NCI-H2171 treated with DMSO at 0.1 percent for 48 hours (cell line): ENCODE measurements around the gene SRGAP1.
"Not testable (repeated sequence)": the region's sequence is repeated elsewhere in the genome, so short reads cannot be mapped to it uniquely, and the experiment has no call there.

Experiments used
- DNase-seq: peaks from one replicate; lab custom pipeline; 2025; lab: John Stamatoyannopoulos, UW

The SRGAP1 gene

DNA sequence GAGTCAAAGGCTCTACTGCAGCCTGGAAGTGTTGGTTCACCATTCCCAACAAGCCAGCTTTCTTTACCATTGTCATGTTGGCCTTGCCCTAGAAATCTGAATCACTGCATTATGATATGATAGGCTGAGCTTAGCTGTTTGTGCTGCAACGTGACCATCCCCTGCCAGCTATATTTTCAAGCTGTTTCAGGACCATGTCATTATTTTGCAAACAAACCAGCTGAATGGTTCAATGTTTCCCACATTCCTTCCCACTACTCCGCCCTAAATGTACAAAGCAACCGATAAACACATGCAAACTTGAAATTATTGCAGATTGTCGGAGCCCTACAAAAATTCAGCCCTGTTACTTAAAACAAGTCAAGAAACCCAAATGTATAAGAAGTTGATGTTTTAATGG lies 241.5 kb downstream of the SRGAP1 start:
- no peak for DNase-seq

DNA sequence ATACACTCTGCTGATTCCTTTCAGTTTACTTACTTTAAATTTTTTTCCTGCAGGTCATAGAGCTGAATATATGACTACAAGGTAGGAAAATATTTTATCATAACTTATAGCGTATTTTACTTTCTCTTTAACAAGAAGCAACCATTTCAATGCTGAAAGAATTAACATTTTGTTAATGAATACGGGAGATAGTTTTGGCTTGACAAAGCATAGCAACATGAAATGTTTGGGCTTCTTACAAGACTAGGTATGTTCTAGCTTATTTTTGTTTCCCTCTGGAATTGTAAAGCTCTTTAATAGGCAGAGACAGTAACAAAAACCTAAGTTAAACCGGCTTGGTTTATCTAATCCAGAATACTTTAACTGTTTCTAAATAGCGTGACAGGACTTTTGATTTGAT lies 242.4 kb downstream of the SRGAP1 start:
- DNase-seq: no peak

DNA sequence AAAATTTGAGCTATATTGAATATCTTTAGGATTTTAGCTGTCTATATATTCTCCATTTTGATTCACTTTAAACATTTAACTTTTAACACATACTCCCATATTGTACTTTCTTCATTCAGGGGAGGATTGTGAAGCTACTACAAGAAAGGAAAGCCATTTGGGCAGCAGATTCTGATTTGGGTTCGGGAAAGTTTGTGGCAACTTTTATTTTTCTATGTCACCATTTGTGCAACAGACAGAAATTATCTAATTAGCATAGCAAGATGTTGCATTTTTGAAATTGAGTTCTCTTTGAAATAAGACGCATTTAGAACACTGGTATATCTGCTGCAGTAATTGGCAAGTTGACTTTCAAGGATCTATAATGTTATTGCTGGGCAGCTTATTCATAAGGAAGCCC lies 243.3 kb downstream of the SRGAP1 start:
- DNase-seq: no peak

DNA sequence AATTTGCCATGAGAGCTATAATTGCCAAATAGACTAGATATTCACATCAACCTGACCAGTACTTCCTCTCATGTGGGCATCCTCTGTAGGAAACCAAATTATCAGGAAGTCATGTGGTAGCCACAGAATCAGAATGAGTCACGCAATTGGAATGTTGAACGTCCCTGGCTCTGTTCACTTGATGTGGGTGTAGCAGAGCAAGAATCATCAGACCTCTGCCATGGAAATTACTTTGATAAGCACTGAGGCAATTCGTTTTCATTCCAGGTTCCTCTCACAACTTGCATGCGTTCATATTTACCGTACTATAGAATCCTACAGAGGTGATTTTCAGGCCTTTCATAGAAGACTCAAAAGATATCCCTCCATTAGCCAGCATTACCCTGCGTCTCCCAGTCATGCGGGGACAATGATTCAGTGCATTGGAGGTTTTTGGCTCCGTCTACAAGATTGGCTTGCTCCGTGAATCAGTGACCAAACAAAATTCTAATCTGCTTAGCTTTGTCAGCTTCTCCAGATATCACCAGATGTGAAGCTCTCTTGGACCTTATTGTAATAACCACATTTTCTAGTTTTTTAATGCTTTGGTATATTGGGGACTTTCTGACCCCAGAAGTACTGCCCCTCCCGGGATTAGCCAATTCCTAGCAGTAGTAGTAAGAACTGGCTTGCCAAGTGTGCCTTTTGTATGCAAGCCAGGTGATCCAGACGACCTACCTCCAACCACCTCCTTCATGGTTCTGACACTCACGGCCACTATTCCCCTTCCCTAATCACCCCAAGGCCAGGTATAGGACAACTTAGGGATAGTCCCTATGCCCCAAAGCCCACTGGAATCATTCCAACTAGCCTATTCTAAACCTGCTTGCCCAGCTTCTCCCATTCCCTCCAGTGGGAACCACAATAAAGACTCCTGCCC lies 244.2 kb downstream of the SRGAP1 start:
- DNase-seq: no peak

DNA sequence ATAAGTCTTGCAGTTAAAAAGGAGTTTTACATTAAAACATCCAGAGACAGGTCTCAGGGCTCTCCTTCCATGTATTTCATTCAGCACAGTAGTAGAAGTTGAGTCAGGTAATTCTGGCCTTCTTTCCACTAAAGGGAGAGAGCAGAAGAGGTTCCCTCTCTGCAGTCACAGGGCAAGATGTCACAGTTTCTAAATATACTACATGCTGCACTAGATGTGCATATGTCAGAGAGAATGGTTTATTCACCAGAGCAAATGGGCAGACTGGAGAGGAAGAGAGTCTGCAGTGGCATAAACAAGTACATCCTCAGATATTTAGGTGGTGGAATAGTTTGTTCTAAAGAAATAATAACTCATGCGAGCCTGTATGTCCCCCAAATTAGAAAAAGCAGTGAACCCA lies 245.5 kb downstream of the SRGAP1 start:
- DNase-seq: no peak

DNA sequence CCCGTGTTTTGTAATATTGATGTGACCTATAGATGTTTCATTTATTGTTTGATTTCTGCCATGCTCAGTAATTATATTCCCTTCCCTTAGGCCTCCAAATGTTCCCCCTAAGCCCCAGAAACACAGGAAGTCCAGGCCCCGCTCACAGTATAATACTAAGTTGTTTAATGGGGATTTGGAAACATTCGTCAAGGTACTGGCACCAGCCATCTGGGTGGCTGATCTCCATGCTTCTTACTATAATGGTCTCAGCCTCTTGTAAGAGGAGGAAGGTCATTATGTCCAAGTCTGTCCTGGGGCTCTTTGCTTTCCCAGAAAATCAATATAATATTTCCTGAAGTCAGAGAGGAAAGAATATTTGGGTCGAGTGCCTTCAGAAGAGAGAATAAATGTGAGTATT lies 246.7 kb downstream of the SRGAP1 start:
- DNase-seq: no peak

DNA sequence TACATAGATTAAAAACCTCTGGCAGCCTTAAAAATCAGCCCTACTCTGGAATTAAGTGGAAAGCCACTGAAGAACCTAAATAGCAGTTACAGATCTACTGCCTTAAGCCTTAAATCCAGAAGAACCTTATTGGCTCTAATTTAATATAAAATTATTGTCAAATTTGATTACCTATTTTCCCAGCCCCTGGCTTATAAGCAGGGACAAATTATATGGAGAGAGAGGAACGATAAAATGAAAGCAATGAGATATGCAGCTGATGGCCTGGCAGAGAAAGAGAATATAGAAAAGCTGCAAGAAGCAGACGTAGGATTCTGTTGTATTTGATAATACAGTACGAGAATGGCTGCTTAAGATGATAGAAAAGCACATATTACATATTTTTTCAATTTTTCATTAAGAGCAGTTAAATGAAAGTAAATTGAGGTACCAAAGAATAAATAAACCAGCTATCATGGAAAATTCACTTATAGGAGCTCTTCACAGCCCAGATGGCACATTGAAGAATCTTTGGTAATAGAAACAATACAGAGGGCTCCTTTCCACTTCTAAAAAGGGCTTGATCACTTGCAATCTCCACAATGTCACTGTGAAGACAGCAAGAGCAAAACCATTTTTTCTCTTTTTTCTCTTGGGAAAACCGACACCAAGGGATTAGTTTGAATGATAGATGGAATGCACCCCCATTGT lies 248.2 kb downstream of the SRGAP1 start:
- no peak for DNase-seq

DNA sequence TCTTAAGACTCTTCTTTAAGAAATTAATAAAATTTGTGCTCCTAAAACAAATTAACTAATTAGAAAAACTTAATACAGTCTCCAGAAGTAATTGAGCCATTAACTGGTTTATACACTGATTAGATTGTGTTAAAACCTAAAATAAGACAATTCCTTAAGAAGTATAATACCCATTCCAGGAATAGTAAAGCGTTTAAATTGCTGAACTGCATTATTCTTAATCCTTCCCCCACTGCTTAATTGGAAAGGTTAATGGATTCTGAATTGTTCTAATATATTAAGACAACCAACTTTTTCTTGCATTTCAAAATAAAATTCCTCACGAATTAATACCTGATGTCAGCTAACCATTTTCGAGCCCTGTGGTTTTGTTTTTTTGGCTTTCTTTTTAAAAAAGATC lies 249.2 kb downstream of the SRGAP1 start:
- no peak for DNase-seq

DNA sequence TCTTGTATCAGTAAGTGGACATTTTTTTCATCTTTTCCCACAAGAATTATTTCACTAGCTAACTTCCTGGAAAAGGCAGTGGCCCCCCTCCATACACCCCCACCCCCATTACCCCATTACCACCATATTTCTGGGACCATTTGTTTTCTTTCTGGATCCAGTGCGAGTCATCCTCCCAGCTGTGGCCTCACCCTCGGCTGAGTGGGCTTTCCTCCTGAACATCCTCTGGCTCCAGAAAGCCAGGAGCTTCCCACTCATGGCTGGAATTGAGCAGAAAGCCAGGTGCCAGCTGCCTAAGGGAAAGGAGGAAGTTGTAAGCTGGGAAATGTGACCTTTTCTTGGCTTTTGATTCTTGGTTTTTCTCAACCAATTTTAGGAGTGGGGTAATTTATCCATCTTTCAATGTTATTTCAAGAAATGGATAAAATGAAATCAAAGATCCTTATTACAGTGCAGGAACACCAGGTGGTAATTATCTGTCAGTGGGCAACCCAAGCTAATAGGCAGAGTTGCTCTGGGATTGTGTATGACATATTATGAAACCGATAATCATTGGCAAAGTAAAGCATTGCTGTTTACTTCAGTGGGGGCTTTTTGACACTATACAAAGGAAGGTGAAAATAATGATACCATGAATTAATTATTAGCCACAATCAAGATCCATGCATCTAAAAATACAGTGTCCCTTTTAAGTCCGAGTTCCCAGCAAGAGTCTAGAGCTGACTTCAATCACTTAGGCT lies 253.0 kb downstream of the SRGAP1 start:
- no peak for DNase-seq

DNA sequence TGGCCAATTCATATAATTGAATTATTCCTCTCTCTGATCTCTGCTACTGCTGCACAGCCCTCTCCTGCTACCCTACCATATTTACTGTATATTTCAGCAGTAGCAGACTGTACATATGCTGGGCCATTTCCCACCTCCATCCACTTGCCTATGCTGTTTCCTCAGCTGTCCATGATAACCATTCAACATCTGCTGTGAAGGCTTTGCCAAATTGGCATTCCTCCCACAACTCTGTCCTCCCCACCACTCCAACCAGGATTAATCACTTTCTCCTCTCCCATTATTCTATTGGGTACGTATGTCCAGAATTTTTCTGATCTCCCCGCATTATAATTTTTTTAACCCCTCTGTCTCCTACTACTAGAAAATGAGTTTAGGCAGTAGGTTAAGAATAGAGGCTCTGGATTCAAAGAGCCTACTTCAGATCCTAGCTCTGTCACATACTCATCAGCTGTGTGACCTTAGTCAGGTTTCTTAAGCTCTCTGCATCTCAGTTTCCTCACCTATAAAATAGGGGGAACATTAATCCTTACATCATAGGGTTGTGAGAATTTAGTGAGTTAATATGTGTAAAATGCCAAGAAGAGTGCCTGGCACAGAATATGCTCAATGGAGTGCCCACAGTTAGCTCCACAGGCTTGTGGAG lies 254.3 kb downstream of the SRGAP1 start:
- DNase-seq: peak; percentile 35

DNA sequence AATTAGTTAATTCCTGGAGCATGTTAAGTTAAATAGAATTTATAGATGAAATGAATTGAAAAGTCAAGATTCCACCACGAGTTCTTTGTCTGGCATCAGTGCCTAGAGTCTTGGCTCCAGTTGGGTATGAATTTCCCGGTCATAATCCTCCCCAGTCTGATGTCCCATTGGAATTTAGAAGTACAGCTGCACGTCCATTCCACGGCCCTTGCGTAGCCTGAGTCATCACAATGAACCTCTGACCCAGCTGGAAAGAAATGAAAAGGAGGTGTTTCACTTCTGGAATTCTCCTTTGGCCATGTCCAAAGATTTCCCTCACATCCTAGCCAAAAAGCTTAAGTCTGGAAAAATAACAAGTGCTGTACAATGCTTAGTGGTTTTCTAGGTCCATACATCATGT lies 254.9 kb downstream of the SRGAP1 start:
- no peak for DNase-seq

DNA sequence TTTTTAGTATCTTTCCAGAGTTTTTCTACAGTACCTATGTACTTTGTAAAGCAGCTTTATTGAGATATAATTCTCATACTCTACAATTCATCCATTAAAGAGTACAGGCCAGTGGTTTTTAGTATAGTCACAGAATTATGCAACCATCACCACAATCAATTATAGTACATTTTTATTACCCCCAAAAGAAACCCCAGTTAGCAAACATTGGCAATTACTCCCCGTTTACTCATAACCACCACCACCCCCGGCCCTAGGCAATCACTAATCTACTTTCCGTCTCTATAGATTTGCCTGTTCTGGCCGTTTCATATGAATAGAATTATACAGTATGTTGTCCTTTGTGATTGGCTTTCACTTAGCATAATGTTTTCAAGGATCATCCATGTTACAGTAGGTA lies 257.8 kb downstream of the SRGAP1 start:
- DNase-seq: no peak

DNA sequence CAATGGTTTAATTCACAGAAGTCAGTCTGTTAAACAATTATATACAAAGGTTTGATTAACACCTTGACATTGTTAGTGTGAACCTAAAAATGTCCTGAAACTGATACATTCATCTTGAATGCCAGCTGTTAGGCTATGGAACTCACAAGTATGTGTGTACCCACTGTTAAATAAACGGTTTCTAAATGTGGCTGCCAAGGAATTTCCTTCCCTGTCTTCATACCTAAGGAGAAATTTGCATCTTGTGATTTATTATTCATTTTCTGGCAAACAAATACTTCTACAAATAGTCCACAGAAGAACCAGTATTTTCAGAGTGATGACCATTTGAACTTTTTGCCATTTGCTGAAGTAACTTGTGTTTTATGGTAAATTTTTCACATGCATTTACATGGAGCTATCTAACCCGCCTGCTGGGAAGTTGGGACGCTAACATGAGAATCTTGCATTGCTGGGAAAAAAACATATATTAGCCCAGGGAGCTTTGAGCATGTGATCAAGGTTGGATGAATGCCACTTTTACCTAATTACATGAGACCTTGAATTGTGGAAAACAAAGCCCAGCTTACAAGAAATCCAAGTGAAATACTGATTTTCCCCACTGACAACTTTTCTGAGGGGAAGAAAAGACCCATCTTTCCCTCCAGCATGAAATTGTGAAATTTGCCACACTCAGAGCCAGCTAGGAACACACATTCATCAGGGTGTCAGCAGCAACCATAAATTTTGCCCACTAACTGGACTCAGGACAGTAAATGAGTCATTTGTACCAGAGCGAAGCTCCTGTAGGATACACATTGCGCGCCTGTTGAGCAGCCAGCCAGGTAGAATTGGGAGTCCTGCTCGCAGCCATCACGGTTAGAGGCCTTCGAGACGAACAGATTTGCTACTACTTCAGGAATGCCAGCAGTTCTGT lies 259.6 kb downstream of the SRGAP1 start:
- no peak for DNase-seq

DNA sequence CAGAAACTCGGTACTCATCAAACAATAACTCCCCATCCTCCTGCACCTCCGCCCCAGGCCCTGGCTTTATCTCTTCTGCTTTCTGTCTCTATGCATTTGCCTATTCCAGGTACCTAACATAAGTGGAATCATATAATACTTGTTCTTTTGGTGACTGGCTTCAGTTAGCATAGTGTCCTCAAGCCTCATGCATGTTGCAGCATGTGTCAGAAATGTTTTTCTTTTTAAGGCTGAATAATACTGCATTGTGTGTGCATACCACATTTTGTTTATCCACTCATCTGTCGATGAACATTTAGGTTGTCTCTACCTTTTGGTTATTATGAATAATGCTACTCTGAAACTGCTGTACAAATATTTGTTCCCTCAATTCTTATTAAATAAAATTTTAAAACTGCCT lies 260.5 kb downstream of the SRGAP1 start:
- DNase-seq: no peak

DNA sequence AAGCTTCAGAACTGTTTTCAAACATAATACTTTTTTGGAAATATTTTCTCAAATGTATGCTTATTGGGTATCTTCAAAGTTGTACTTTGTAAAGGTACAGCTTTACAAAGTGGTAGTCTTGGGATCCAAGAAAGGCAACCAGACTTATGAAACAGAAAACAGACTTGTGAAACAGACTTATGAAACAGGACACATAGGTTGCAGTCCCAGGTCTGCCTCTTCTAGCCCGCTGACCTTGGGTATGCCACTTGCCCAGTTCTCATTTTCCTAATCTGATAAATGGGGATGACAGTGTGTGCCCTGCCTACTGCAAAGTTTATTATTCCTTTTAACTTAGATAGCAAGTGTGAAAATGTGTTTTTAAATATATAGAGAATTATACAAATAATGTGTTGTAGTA lies 263.3 kb downstream of the SRGAP1 start:
- no peak for DNase-seq

DNA sequence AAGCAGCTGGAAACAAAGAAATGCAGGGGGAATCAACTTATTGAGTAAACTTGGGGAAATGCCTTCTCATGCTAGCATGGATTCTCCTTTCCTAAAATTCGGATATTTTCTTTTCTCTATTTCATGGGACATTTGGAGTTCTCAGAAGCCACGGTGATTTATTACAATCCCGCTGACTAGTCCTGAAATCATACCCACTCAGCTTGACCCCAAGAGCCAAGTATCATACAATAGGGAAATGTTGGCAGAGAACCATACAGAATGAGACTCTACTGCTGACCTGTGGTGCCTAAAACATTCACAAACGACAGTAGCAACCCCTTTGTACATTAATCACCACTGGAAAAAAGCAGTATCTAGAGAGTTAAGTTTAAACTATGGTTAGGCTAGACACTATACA lies 265.2 kb downstream of the SRGAP1 start:
- no peak for DNase-seq

DNA sequence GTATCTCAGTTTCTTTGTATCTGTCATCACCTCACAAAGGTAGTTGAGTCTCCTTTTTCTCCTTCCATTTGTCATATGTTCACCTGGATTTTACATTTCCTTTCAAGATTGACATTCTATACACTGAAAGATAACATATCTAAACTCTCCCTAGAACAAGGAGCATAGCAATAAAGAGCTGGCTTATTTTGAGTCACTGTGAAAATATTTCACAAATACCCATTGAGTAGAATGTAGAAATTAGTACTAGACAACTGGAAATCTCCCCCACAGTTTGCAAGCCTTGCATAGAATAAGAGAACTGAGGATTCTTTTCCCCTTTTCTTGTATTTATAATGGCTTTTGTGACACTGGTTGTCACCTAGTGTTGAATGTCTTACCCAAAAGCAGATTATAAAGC lies 266.4 kb downstream of the SRGAP1 start:
- no peak for DNase-seq

DNA sequence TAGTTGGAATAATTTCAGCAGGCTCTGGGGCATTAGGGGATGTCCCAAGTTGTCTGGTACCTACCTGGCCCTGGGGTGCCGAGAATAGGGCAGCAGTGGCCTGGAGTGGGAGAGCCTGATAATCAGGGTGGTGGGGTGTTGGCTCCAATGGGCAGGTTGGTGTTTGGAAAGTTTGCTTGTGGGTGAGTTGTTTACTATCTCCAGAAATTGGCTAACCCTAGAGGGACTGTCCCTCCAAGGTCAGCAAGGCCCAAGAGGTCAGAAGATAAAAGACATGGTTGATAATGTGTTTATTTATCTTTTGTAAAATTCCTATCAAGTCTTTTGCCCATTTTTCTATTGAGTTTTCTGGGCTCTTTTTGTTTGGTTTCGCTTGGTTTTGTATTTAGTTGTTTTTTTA lies 272.5 kb downstream of the SRGAP1 start:
- no peak for DNase-seq

DNA sequence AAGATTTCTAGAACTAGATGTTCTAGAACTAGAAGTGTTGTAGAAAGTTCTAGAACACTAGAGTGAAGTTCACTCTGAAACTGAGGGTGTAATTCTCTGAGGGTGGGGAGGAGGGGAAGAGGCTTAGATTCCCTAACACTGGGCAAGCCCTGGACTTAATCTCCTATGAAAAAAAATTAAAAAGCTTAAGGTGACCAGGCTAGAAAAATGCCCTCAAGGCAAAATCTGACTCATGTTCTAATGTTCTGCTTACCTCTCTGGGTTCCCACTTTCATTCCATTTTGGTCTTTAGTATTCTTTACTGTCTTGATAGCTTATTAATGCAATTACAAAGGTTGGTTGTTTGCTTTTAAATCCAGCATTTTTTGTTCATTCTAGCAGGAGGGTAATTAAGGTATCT lies 276.1 kb downstream of the SRGAP1 start:
- no peak for DNase-seq

DNA sequence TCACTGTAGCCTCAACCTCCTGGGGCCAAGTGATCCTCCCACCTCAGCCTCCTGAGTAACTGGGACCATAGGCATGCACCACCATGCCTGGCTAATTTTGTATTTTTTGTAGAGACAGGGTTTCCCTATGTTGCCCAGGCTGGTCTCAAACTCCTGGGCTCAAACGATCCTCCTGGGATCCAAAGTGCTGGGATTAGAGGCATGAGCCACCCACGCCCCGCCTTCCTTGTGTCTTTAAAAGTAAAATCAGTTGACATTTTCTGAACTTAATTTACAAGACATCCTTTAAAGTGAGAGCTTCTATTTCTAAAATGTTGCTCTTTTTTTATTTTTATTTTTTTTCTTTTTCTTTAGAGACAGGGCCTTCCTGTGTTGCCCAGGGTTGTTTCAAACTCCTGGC lies 276.6 kb downstream of the SRGAP1 start:
- not testable (repeated sequence) for DNase-seq

DNA sequence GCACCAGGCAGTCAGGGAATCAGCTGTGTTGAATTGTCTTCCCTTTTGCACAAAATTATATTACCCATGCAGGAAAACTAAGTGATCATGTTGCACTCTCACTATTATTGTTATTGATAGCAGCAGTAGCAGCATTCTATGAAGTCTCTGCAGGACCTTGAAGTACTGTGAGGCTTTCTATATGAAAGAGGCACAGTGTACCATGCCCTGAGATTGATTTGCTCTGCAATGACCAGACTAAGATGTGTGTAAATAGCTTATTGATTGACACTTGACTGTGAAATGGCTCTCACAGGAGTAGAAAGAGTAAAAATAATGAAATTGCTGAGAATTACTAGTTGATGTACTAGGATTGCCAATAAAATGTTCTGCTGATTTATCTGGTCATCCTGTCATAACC lies 277.7 kb downstream of the SRGAP1 start:
- DNase-seq: no peak
